CD14-positive monocyte (primary cell): ENCODE measurements around the gene LTV1. TPM values are rescaled to one million over a fixed set of nuclear protein-coding genes. Genes with fewer than 3 reads are reported as not detected.

Experiments
- DNase-seq, 3 donors: peaks; one replicate each; pipeline ENCODE4 v3.0.0-alpha.2; 2011 to 2022
- H2AFZ ChIP-seq: 2 replicates; pipeline ENCODE4 v1.6.0; 2012; ENCODE audit warnings: mild to moderate bottlenecking, low read depth, low read length, inconsistent platforms; ENCODE audit not compliant: insufficient read depth, poor library complexity, severe bottlenecking
- H3K27ac ChIP-seq, 2 donors: 1 replicate in 1 of 2; 2 replicates in 1 of 2; pipeline ENCODE4 v1.5.1; 2012 to 2013; ENCODE audit warnings: low read length in 2 of 2, control low read depth in 1 of 2, inconsistent platforms in 1 of 2, low read depth in 1 of 2, mild to moderate bottlenecking in 1 of 2
- H3K27me3 ChIP-seq, 2 donors: one replicate each; pipeline versions ENCODE4 v1.6.0 to v1.6.1; 2011 to 2013; ENCODE audit warnings: low read length in 2 of 2; ENCODE audit not compliant: control insufficient read depth in 2 of 2, insufficient read depth in 2 of 2
- H3K36me3 ChIP-seq, 2 donors: replicated peaks in 1 of 2; 1 replicate in 1 of 2; 2 replicates in 1 of 2; pipeline versions ENCODE4 v1.5.1 to v1.6.1; 2012 to 2013; ENCODE audit warnings: low read length in 2 of 2, control low read depth in 1 of 2, inconsistent platforms in 1 of 2, mild to moderate bottlenecking in 1 of 2; ENCODE audit not compliant: insufficient read depth in 2 of 2, control insufficient read depth in 1 of 2
- H3K4me1 ChIP-seq, 2 donors: 1 replicate in 1 of 2; 2 replicates in 1 of 2; pipeline versions ENCODE4 v1.5.1 to v1.6.1; 2012 to 2013; ENCODE audit warnings: low read length in 2 of 2, control low read depth in 1 of 2, inconsistent platforms in 1 of 2, mild to moderate bottlenecking in 1 of 2, moderate library complexity in 1 of 2; ENCODE audit not compliant: insufficient read depth in 2 of 2, control insufficient read depth in 1 of 2
- H3K4me2 ChIP-seq: replicated peaks from 2 replicates; pipeline ENCODE3; 2012; ENCODE audit warnings: low read length, moderate library complexity, mild to moderate bottlenecking; ENCODE audit not compliant: poor library complexity, severe bottlenecking; ENCODE audit errors: extremely low read depth
- H3K4me3 ChIP-seq, 3 experiments: fragments of 200-600 bp in 1 of 3; sonication (generic) in 1 of 3; replicated peaks in 1 of 3; 1 replicate in 2 of 3; 2 replicates in 1 of 3; pipeline ENCODE4 v1.5.1; 2011 to 2013; ENCODE audit warnings: low read length in 3 of 3, mild to moderate bottlenecking in 3 of 3, control low read depth in 2 of 3, low read depth in 2 of 3, inconsistent platforms in 1 of 3, moderate library complexity in 1 of 3
- H3K79me2 ChIP-seq: 2 replicates; pipeline ENCODE4 v1.6.0; 2012; ENCODE audit warnings: mild to moderate bottlenecking, control low read depth, inconsistent platforms, low read length, moderate library complexity; ENCODE audit not compliant: insufficient read depth
- H3K9ac ChIP-seq: 2 replicates; pipeline ENCODE4 v1.6.0; 2017; ENCODE audit warnings: low read length, mild to moderate bottlenecking; ENCODE audit not compliant: insufficient read depth, poor library complexity, severe bottlenecking
- H3K9me3 ChIP-seq, 2 donors: replicated peaks in 1 of 2; 1 replicate in 1 of 2; 2 replicates in 1 of 2; pipeline versions ENCODE4 v1.5.1 to v1.6.1; 2012 to 2013; ENCODE audit warnings: low read length in 2 of 2, control low read depth in 1 of 2; ENCODE audit not compliant: control insufficient read depth in 1 of 2, insufficient read depth in 1 of 2
- H4K20me1 ChIP-seq: 2 replicates; pipeline ENCODE4 v1.6.0; 2012; ENCODE audit warnings: mild to moderate bottlenecking, low read length, control low read depth, moderate library complexity; ENCODE audit not compliant: insufficient read depth
- H3K27ac Mint-ChIP-seq, 7 donors: one replicate each; pipeline ENCODE4 v1.8.0; 2020; ENCODE audit warnings: mild to moderate bottlenecking in 7 of 7, mixed read lengths in 7 of 7, moderate library complexity in 6 of 7, inconsistent platforms in 2 of 7
- H3K27me3 Mint-ChIP-seq, 3 donors: one replicate each; pipeline ENCODE4 v1.8.0; 2021 to 2022; ENCODE audit warnings: low read depth in 3 of 3, mild to moderate bottlenecking in 3 of 3, mixed read lengths in 3 of 3, moderate library complexity in 3 of 3, inconsistent platforms in 1 of 3
- H3K36me3 Mint-ChIP-seq, 2 donors: one replicate each; pipeline ENCODE4 v1.8.0; 2020; ENCODE audit warnings: mixed read lengths in 2 of 2, inconsistent platforms in 1 of 2, mild to moderate bottlenecking in 1 of 2
- H3K4me1 Mint-ChIP-seq: one replicate; pipeline ENCODE4 v1.8.0; 2020; ENCODE audit warnings: mild to moderate bottlenecking, mixed read lengths
- H3K4me3 Mint-ChIP-seq, 2 donors: one replicate each; pipeline ENCODE4 v1.8.0; 2020; ENCODE audit warnings: mild to moderate bottlenecking in 2 of 2, mixed read lengths in 2 of 2, moderate library complexity in 1 of 2
- H3K9me3 Mint-ChIP-seq, 7 donors: one replicate each; pipeline ENCODE4 v1.8.0; 2020 to 2022; ENCODE audit warnings: mixed read lengths in 7 of 7, mild to moderate bottlenecking in 6 of 7, moderate library complexity in 6 of 7, inconsistent platforms in 2 of 7
- WGBS: methylation state at CpG from one replicate; pipeline ENCODE4 v1.1.5; 2013; ENCODE audit warnings: missing lambda C conversion rate; ENCODE audit not compliant: insufficient coverage; 5-methylcytosine and 5-hydroxymethylcytosine counted together
- intact Hi-C, 2 donors: fragments of 100-400 bp; cut with micrococcal nuclease; formaldehyde crosslinking; loops; one replicate each; pipeline versions ENCODE4 v1.15.0 to v1.15.1; 2023
- polyA plus RNA-seq, 3 donors: library from polyadenylated mRNA; depleted of rRNA in 1 of 3; unstranded in 2 of 3; stranded (reverse) in 1 of 3; fragments of 300-500 nt in 2 of 3; fragments of >200 nt in 1 of 3; fragmentation: Illumina TruSeq in 2 of 3; gene quantifications; 1 replicate in 2 of 3; 2 replicates in 1 of 3; pipeline ENCODE4 v1.2.3, GENCODE V29; 2012 to 2021
- TF ChIP-seq, protein P1 (sequence below): fragments of 200-600 bp; IDR thresholded peaks from one replicate; pipeline ENCODE4 v1.8.0; 2022; ENCODE audit warnings: antibody characterized with exemption, mild to moderate bottlenecking

The LTV1 gene
- polyA plus RNA-seq, 3 donors: 10.5 to 15.4 (median 11.6) TPM

DNA sequence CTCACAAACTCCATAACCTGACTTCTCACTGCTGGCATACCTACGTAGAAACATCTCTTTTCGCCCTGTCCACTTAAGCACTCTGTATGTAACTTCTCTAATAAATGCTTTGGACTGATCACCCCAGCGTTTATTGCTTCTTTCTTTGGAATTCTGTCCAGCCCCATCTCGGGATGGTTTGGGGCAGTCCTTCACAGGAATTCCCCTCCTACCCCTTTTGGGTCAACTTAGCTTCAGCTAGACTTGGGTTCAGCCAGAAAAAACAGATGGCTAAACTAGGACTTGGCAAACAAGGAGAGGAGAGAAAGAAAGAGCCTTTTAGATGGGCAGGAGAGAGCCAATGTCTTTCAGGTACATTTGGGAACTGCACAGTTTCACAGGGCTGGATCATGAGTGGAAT is 3.9 kb upstream of the LTV1 start:
- TF ChIP-seq, protein P1, sequence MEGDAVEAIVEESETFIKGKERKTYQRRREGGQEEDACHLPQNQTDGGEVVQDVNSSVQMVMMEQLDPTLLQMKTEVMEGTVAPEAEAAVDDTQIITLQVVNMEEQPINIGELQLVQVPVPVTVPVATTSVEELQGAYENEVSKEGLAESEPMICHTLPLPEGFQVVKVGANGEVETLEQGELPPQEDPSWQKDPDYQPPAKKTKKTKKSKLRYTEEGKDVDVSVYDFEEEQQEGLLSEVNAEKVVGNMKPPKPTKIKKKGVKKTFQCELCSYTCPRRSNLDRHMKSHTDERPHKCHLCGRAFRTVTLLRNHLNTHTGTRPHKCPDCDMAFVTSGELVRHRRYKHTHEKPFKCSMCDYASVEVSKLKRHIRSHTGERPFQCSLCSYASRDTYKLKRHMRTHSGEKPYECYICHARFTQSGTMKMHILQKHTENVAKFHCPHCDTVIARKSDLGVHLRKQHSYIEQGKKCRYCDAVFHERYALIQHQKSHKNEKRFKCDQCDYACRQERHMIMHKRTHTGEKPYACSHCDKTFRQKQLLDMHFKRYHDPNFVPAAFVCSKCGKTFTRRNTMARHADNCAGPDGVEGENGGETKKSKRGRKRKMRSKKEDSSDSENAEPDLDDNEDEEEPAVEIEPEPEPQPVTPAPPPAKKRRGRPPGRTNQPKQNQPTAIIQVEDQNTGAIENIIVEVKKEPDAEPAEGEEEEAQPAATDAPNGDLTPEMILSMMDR: no peak

DNA sequence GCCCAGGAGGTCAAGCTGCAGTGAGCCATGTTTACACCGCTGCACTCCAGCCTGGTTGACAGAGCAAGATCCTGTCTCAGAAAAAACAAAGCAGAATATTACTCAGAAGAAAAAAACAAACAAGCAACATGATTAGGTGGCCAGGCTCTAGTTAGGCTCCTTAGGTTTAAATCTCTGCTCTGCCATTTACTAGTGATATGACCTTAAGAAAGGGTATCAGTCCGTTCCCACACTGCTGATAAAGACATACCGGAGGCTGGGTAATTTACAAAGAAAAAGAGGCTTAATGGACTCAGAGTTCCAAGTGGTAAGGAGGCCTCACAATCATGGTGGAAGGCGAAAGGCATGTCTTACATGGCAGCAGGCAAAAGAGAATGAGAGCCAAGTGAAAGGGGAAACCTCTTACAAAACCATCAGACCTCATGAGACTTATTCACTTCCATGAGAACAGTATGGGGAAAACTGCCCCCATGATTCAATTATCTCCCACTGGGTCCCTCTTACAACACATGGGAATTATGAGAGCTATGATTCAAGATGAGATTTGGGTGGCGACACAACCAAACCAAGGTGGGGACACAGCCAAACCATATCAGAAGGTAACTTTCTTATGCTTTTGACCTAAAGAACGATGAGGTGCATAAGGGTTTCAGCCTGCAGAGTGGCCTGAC is 2.4 kb upstream of the LTV1 start:
- no peaks in the 10 kb centered on the region for H4K20me1 ChIP-seq
- Mint-ChIP-seq H3K9me3 (peaks cover 0 to 2% (median 2%) of the 10 kb centered on the region in 7 donors), H3K36me3 (peaks cover 6% of the 10 kb centered on the region in 2 donors), H3K4me1 (peaks cover 23% of the 10 kb centered on the region), H3K27me3 (peaks cover 0 to 1% (median 0%) of the 10 kb centered on the region in 3 donors), H3K27ac (no peak overlapping the region), H3K4me3 (no peak overlapping the region)
- no peak overlapping the region for H2AFZ ChIP-seq
- H3K4me1 ChIP-seq: peaks cover 26 to 31% of the 10 kb centered on the region in 2 donors
- TF ChIP-seq, protein P1: no peak
- H3K79me2 ChIP-seq: peaks cover 27% of the 10 kb centered on the region
- peaks cover 3 to 9% of the 10 kb centered on the region in 2 donors for H3K36me3 ChIP-seq
- H3K4me2 ChIP-seq: no peak overlapping the region
- no peaks in the 10 kb centered on the region for H3K27me3 ChIP-seq
- DNase-seq: peak in 1 of 3 donors; percentile 19
- H3K4me3 ChIP-seq: no peak overlapping the region
- no peak overlapping the region for H3K9ac ChIP-seq
- intact Hi-C loops: loop anchor here in 1 of 2 donors (5.0 kb wide), 1 partner anchor 257 kb away; the partner anchor contains the start of gene SF3B5
- WGBS: 92% methylated on average over 2 of the region's 6 CpGs
- no peak overlapping the region for H3K27ac ChIP-seq
- no peaks in the 10 kb centered on the region for H3K9me3 ChIP-seq

More for the DNA sequence above, 3.9 kb upstream of the LTV1 start:
- Histone ChIP-seq H3K4me1 (peaks cover 14 to 20% of the 10 kb centered on the region in 2 donors), H3K9me3 (no peaks in the 10 kb centered on the region), H2AFZ (no peak overlapping the region), H3K27ac (no peak overlapping the region), H3K27me3 (no peaks in the 10 kb centered on the region), H3K4me2 (no peak overlapping the region), H3K36me3 (no peaks in the 10 kb centered on the region), H4K20me1 (no peaks in the 10 kb centered on the region), H3K79me2 (peaks cover 11% of the 10 kb centered on the region), H3K4me3 (no peak overlapping the region), H3K9ac (no peak overlapping the region)
- no peak overlapping the region for H3K4me3 Mint-ChIP-seq
- WGBS: 96% methylated on average over 3 of the region's 4 CpGs
- intact Hi-C loops: no loop called here
- H3K27me3 Mint-ChIP-seq: peaks cover 0 to 1% (median 0%) of the 10 kb centered on the region in 3 donors
- H3K27ac Mint-ChIP-seq: peak overlapping the region in 1 of 7 donors; percentile 45
- H3K9me3 Mint-ChIP-seq: peaks cover 0 to 2% (median 2%) of the 10 kb centered on the region in 7 donors
- peaks cover 11% of the 10 kb centered on the region for H3K4me1 Mint-ChIP-seq
- no peak for DNase-seq
- H3K36me3 Mint-ChIP-seq: no peaks in the 10 kb centered on the region
